GM18858 (cell line): ENCODE measurements around the gene MAOA.

Experiments used
- ATAC-seq: cut with Tn5 transposase; IDR thresholded peaks from one replicate; pipeline ENCODE4 v1.9.1; 2021; ENCODE audit not compliant: unreplicated experiment

Gene MAOA

GRCh38 chrX:43750248-43750676 lies 94.2 kb downstream of the MAOA start:
- peak; percentile 69 for ATAC-seq

DNA sequence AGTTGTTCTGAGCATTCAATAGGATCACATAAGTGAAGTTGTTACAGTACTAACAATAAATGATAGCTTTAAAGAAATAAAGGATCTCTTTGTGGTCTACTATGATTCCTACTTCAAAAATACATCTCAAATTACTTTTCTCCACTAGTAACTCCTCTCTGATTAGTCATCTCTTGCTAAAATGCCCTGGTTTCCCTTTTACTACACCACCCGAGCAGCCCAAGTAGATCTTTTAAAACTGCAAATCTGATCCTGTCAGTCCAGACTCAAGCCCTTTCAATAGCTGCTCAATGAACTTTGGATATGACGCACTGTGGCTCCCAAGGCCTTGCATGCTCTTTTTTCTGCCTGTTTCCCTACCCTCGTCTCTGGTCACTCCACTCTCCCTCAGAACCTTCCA lies 97.5 kb downstream of the MAOA start:
- ATAC-seq, result no peak

DNA sequence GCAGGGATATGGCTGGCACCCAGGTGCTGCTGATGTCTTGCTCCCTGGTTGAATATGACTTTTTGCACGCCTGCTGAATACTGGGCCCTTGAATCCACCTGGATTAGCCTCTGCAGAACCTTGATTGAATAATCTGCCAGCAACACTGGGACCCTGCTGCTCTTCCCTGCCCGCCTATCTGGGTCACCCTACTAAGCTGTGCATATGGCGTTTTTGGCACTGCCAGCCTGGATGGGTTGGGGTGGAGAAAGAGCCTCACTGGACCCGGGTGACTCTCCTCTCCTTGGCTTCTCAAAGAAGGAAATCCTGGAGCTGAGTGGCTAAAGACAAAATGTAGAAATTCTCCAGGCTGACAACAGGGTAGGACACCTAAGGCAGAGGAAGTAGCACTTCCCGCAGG lies 100.0 kb downstream of the MAOA start:
- ATAC-seq, result no peak

DNA sequence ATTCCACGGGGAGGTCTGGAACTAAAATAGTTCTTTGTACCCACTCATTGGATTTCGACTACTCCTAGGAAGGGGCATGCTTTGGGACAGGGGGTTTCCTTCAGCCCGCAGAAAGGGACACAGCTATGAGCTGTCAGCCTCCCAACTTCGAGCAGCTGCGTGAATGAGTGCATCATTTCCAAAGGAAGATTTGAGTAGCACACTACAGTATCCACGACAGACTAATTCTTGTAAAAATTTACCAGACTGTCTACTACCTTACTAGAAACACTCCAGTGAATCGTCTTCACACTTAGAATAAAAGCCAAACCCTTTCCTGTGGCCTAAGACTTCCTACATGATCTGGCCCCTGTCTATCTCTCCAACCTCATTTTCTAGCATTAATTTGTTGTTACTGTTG lies 101.9 kb downstream of the MAOA start:
- no peak for ATAC-seq

DNA sequence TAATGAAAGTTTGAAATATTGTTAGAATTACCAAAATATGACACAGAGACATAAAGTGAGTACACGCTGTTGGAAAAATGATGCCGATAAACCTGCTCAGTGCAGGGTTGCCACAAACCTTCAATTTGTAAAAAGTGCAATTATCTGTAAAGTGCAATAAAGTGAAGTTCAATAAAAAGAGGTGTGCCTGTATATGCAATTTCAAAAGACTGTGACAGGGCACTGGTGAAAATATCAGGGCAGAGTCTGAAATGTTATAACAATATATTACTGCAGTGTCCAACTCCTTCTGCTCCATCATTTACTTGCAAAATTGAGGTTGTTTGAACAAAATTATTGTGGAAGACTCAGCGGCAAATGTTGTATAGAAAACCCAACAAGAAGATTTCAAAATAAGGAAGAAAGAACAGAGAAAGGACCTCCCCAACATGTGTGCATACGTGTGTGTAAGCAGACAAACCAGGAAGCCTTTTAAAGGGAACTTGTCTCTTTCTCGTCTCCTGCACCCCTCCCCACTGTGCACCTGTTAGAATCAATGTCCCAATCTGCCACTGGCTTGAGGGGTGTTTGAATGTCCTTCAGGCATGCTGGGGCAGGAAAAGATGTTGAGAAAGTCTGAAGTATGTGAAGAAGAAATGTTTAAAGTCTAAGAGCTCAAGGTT lies 130.0 kb downstream of the MAOA start:
- ATAC-seq, result no peak
